DMS114 treated with DMSO at 0.1 percent for 48 hours (cell line): ENCODE measurements around the gene RASSF8.

ENCODE experiments used
- DNase-seq: peaks from one replicate; lab custom pipeline; 2025; ENCODE audit not compliant: unreplicated experiment; lab: John Stamatoyannopoulos, UW

RASSF8 gene

GRCh38 chr12:25958428-25959070, at the start of gene RASSF8:
Gene RASSF8, plus strand, starts transcription at chr12:25958682. Its CDS starts 96,662 bp downstream, at chr12:26055344.
- DNase-seq: peak; percentile 61

- DNase-seq: no peak
These were observed 43.9 kb upstream of the RASSF8 start for GRCh38 chr12:25914551-25914950.

- DNase-seq: no peak
These were observed 33.9 kb upstream of the RASSF8 start for GRCh38 chr12:25924491-25925001.

- DNase-seq: no peak
These were observed 33.4 kb upstream of the RASSF8 start for GRCh38 chr12:25925064-25925463.

- DNase-seq: no peak
These were observed 31.9 kb upstream of the RASSF8 start for GRCh38 chr12:25926536-25926935.

GRCh38 chr12:25929142-25929541, 29.3 kb upstream of the RASSF8 start:
- no peak for DNase-seq

GRCh38 chr12:25932971-25933370, 25.5 kb upstream of the RASSF8 start:
- no peak for DNase-seq

GRCh38 chr12:25934456-25934855, 24.0 kb upstream of the RASSF8 start:
- no peak for DNase-seq

GRCh38 chr12:25935355-25936144, 22.9 kb upstream of the RASSF8 start:
- DNase-seq: no peak

- DNase-seq: no peak
These were observed 21.4 kb upstream of the RASSF8 start for GRCh38 chr12:25937096-25937495.

- DNase-seq: no peak
These were observed 19.9 kb upstream of the RASSF8 start for GRCh38 chr12:25938581-25938980.

- no peak for DNase-seq
These were observed 18.9 kb upstream of the RASSF8 start for GRCh38 chr12:25939606-25940005.

- no peak for DNase-seq
These were observed 17.6 kb upstream of the RASSF8 start for GRCh38 chr12:25940886-25941285.

- DNase-seq: no peak
These were observed 15.8 kb upstream of the RASSF8 start for GRCh38 chr12:25942709-25943108.

- DNase-seq: no peak
These were observed 14.5 kb upstream of the RASSF8 start for GRCh38 chr12:25943940-25944339.

- no peak for DNase-seq
These were observed 9.1 kb upstream of the RASSF8 start for GRCh38 chr12:25949343-25949742.

- no peak for DNase-seq
These were observed 8.0 kb upstream of the RASSF8 start for GRCh38 chr12:25950329-25951115.

- no peak for DNase-seq
These were observed 572 bp upstream of the RASSF8 start for GRCh38 chr12:25957793-25958427.

GRCh38 chr12:25959071-25959961, 834 bp downstream of the RASSF8 start:
- peak; percentile 63 for DNase-seq

- DNase-seq: peak; percentile 53
These were observed 1.7 kb downstream of the RASSF8 start for GRCh38 chr12:25960143-25960542.
